B cell (primary cell): ENCODE data around the gene TBC1D2B.

Experiments
- CTCF ChIP-seq: fragments of 200-600 bp; IDR thresholded peaks from one replicate; pipeline ENCODE4 v1.8.0; 2022; ENCODE audit warnings: antibody characterized with exemption, mild to moderate bottlenecking
- EZH2 ChIP-seq: IDR thresholded peaks from 2 replicates; pipeline ENCODE4 v1.6.1; 2012; ENCODE audit warnings: borderline replicate concordance, low read depth, mild to moderate bottlenecking, moderate library complexity, low read length; ENCODE audit not compliant: insufficient read depth, poor library complexity, severe bottlenecking

- no peak for TF ChIP-seq CTCF
- TF ChIP-seq EZH2 = no peak
These were observed 13.5 kb downstream of the TBC1D2B start for GRCh38 chr15:78063970-78064385.
